HepG2 (cell line): ENCODE data around the gene ANKZF1. TPM values are rescaled to one million over a fixed set of nuclear protein-coding genes. Genes with fewer than 3 reads are reported as not detected.

ENCODE experiments used
- BHLHE40 ChIP-seq: IDR thresholded peaks from 2 replicates; pipeline ENCODE4 v1.6.1; 2011; ENCODE audit warnings: low read length, improper control_type of control experiment
- CAMTA2 ChIP-seq: sonication (generic); formaldehyde crosslinking; IDR thresholded peaks from 2 replicates; pipeline ENCODE4 v1.4.0; 2020; ENCODE audit warnings: mild to moderate bottlenecking, missing genetic modification reagents, borderline replicate concordance
- HOXD1 ChIP-seq: sonication (generic); formaldehyde crosslinking; IDR thresholded peaks from 2 replicates; pipeline ENCODE4 v1.5.0; 2020; ENCODE audit warnings: missing genetic modification reagents
- KLF16 ChIP-seq, 2 experiments: sonication (generic) in 1 of 2; formaldehyde crosslinking in 1 of 2; IDR thresholded peaks; 2 replicates each; pipeline versions ENCODE4 v1.6.1 to v1.8.0; 2016 to 2023; ENCODE audit warnings: missing genetic modification reagents in 2 of 2, missing compliant biosample characterization in 1 of 2
- KLF9 ChIP-seq: IDR thresholded peaks from 2 replicates; pipeline ENCODE4 v1.6.1; 2016; ENCODE audit warnings: low read depth
- KMT2A ChIP-seq: sonication (generic); formaldehyde crosslinking; IDR thresholded peaks from 2 replicates; pipeline ENCODE4 v1.4.0; 2020; ENCODE audit warnings: missing genetic modification reagents
- MEIS1 ChIP-seq: sonication (generic); formaldehyde crosslinking; IDR thresholded peaks from 2 replicates; pipeline ENCODE4 v1.9.0; 2021; ENCODE audit warnings: mild to moderate bottlenecking, missing genetic modification reagents, moderate library complexity, borderline replicate concordance
- PBX3 ChIP-seq: sonication (generic); formaldehyde crosslinking; IDR thresholded peaks from 2 replicates; pipeline ENCODE4 v1.8.1; 2023; ENCODE audit warnings: missing genetic modification reagents, inconsistent platforms, borderline replicate concordance
- PCBP2 ChIP-seq: fragments of 200-400 bp; formaldehyde crosslinking; optimal IDR thresholded peaks from 2 replicates; pipeline ENCODE3; 2018; ENCODE audit warnings: low read length, low read depth; ENCODE audit not compliant: poor library complexity, severe bottlenecking
- PRMT3 ChIP-seq: sonication (generic); formaldehyde crosslinking; IDR thresholded peaks from 2 replicates; pipeline ENCODE4 v1.8.1; 2022; ENCODE audit warnings: low read depth, mild to moderate bottlenecking, moderate library complexity, missing genetic modification reagents, borderline replicate concordance
- RBFOX2 ChIP-seq: fragments of 200-400 bp; formaldehyde crosslinking; IDR thresholded peaks from 2 replicates; pipeline ENCODE4 v1.6.1; 2017; ENCODE audit warnings: low read depth, mild to moderate bottlenecking, low read length
- SALL1 ChIP-seq: sonication (generic); formaldehyde crosslinking; IDR thresholded peaks from 2 replicates; pipeline ENCODE4 v1.8.0; 2022; ENCODE audit warnings: mild to moderate bottlenecking, missing genetic modification reagents
- SPEN ChIP-seq: sonication (generic); formaldehyde crosslinking; IDR thresholded peaks from 2 replicates; pipeline ENCODE4 v1.5.1; 2020; ENCODE audit warnings: low read depth, mild to moderate bottlenecking, missing genetic modification reagents
- ZNF383 ChIP-seq: sonication (generic); formaldehyde crosslinking; IDR thresholded peaks from 2 replicates; pipeline ENCODE4 v1.4.0; 2020; ENCODE audit warnings: missing genetic modification reagents, mild to moderate bottlenecking, borderline replicate concordance
- polyA plus RNA-seq, 8 experiments: library from polyadenylated mRNA; depleted of rRNA in 3 of 8; stranded (reverse) in 7 of 8; unstranded in 1 of 8; fragments of >200 nt; fragmentation: Illumina TruSeq in 4 of 8; extraction: Trizol in 4 of 8; gene quantifications; 2 replicates each; pipeline versions ENCODE4 v1.2.1 to v1.2.3, GENCODE V29; 2011 to 2016; ENCODE audit warnings: low read depth in 4 of 8, missing spikeins in 1 of 8, mixed read lengths in 1 of 8; ENCODE audit not compliant: insufficient read depth in 1 of 8
- total RNA-seq, 5 experiments: library from RNA; depleted of rRNA; stranded (reverse); fragments of >200 nt; fragmentation: Illumina TruSeq; extraction: Trizol; gene quantifications; 2 replicates each; pipeline ENCODE4 v1.2.3, GENCODE V29; 2016; ENCODE audit warnings: low read depth in 1 of 5
- TF ChIP-seq, protein P1 (sequence below): sonication (generic); formaldehyde crosslinking; IDR thresholded peaks from 2 replicates; pipeline ENCODE4 v1.5.0; 2020; ENCODE audit warnings: missing genetic modification reagents
- TF ChIP-seq, protein P2 (sequence below): sonication (generic); formaldehyde crosslinking; IDR thresholded peaks from 2 replicates; pipeline ENCODE4 v1.4.0; 2020; ENCODE audit warnings: mild to moderate bottlenecking, missing genetic modification reagents
- TF ChIP-seq, protein P3 (sequence below): sonication (generic); formaldehyde crosslinking; IDR thresholded peaks from 2 replicates; pipeline ENCODE4 v1.8.0; 2022; ENCODE audit warnings: low read depth, missing genetic modification reagents
- TF ChIP-seq, protein P4 (sequence below): sonication (generic); formaldehyde crosslinking; conservative IDR thresholded peaks from 2 replicates; pipeline ENCODE4 v1.5.0; 2020; ENCODE audit warnings: missing genetic modification reagents

Gene ANKZF1
- total and polyA plus RNA-seq, 2 of the 13 experiments (the other 11 are each of a cell fraction or from before 2014, with no cell fraction given) = 25.3 to 128 TPM

- TF ChIP-seq, protein P1, sequence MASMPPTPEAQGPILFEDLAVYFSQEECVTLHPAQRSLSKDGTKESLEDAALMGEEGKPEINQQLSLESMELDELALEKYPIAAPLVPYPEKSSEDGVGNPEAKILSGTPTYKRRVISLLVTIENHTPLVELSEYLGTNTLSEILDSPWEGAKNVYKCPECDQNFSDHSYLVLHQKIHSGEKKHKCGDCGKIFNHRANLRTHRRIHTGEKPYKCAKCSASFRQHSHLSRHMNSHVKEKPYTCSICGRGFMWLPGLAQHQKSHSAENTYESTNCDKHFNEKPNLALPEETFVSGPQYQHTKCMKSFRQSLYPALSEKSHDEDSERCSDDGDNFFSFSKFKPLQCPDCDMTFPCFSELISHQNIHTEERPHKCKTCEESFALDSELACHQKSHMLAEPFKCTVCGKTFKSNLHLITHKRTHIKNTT (CRISPR knock-in tag) = no peak
- peak in 1 of 2 experiments; percentile 98; a peak in 3 of 4 replicates for TF ChIP-seq KLF16 (CRISPR knock-in tag; IDR thresholded peaks at IDR 0.05)
- TF ChIP-seq SALL1 (CRISPR knock-in tag) = peak; percentile 86
- peak; percentile 64; the same call in 1 of the 2 replicates for TF ChIP-seq ZNF383 (CRISPR knock-in tag)
- peak; percentile 92 for TF ChIP-seq HOXD1 (CRISPR knock-in tag)
- peak; percentile 89 for TF ChIP-seq KMT2A
- no peak for TF ChIP-seq PCBP2
- TF ChIP-seq CAMTA2 (CRISPR knock-in tag) = peak; percentile 26; the same call in 1 of the 2 replicates
- TF ChIP-seq KLF9 (CRISPR knock-in tag) = peak; percentile 49; the same call in 1 of the 2 replicates
- no peak for TF ChIP-seq PRMT3 (CRISPR knock-in tag)
- TF ChIP-seq RBFOX2 = peak; percentile 99
- peak; percentile 93 for TF ChIP-seq MEIS1 (CRISPR knock-in tag)
- TF ChIP-seq, protein P2, sequence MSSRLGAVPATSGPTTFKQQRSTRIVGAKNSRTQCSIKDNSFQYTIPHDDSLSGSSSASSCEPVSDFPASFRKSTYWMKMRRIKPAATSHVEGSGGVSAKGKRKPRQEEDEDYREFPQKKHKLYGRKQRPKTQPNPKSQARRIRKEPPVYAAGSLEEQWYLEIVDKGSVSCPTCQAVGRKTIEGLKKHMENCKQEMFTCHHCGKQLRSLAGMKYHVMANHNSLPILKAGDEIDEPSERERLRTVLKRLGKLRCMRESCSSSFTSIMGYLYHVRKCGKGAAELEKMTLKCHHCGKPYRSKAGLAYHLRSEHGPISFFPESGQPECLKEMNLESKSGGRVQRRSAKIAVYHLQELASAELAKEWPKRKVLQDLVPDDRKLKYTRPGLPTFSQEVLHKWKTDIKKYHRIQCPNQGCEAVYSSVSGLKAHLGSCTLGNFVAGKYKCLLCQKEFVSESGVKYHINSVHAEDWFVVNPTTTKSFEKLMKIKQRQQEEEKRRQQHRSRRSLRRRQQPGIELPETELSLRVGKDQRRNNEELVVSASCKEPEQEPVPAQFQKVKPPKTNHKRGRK (CRISPR knock-in tag) = no peak
- peak; percentile 97 for TF ChIP-seq SPEN (CRISPR knock-in tag)
- TF ChIP-seq BHLHE40 = peak; percentile 51; the same call in 1 of the 2 replicates
- TF ChIP-seq, protein P3, sequence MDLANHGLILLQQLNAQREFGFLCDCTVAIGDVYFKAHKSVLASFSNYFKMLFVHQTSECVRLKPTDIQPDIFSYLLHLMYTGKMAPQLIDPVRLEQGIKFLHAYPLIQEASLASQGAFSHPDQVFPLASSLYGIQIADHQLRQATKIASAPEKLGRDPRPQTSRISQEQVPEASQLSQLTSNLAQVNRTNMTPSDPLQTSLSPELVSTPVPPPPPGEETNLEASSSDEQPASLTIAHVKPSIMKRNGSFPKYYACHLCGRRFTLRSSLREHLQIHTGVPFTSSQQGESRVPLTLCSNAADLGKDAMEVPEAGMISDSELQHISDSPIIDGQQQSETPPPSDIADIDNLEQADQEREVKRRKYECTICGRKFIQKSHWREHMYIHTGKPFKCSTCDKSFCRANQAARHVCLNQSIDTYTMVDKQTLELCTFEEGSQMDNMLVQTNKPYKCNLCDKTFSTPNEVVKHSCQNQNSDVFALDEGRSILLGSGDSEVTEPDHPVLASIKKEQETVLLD (CRISPR knock-in tag) = peak; percentile 70; the same call in 1 of the 2 replicates
- TF ChIP-seq PBX3 (CRISPR knock-in tag) = no peak
- TF ChIP-seq, protein P4, sequence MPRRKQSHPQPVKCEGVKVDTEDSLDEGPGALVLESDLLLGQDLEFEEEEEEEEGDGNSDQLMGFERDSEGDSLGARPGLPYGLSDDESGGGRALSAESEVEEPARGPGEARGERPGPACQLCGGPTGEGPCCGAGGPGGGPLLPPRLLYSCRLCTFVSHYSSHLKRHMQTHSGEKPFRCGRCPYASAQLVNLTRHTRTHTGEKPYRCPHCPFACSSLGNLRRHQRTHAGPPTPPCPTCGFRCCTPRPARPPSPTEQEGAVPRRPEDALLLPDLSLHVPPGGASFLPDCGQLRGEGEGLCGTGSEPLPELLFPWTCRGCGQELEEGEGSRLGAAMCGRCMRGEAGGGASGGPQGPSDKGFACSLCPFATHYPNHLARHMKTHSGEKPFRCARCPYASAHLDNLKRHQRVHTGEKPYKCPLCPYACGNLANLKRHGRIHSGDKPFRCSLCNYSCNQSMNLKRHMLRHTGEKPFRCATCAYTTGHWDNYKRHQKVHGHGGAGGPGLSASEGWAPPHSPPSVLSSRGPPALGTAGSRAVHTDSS (CRISPR knock-in tag) = no peak
Measured at GRCh38 chr2:219245148-219245898, 15.7 kb downstream of the ANKZF1 start, which contains the start of the genes GLB1L and STK16 (continued).
